Liver (tissue), 3 donors: ENCODE measurements around the gene TICAM2.

Source experiments
- CTCF ChIP-seq: fragments of 150-350 bp; IDR thresholded peaks from 2 replicates; pipeline ENCODE4 v1.5.1; 2017; ENCODE audit warnings: improper control_type of control experiment, low read depth, low read length; ENCODE audit not compliant: missing input control
- RAD21 ChIP-seq, 2 donors: IDR thresholded peaks; 2 replicates each; pipeline ENCODE4 v1.6.1; 2016; ENCODE audit warnings: antibody characterized with exemption in 2 of 2, mild to moderate bottlenecking in 2 of 2
- REST ChIP-seq: IDR thresholded peaks from 2 replicates; pipeline ENCODE4 v1.6.1; 2016; ENCODE audit warnings: antibody characterized with exemption, mild to moderate bottlenecking
- SP1 ChIP-seq: IDR thresholded peaks from 2 replicates; pipeline ENCODE4 v1.6.1; 2018; ENCODE audit warnings: antibody characterized with exemption, mild to moderate bottlenecking
- donor health status: healthy.
- donor health status: healthy.

- no peak for TF ChIP-seq REST
- TF ChIP-seq SP1 = no peak
- no peak for TF ChIP-seq CTCF
- no peak for TF ChIP-seq RAD21 (IDR thresholded peaks at IDR 0.05)
These were observed 14.2 kb upstream of the TICAM2 start for GRCh38 chr5:115616472-115616871.
